Measurements from ENCODE around the gene GATAD2A.

Gene GATAD2A

GRCh38 chr19:19534556-19535265, 129.2 kb downstream of the GATAD2A start:
- FAIRE-seq = no peak

GRCh38 chr19:19535311-19536191, 130.1 kb downstream of the GATAD2A start:
- FAIRE-seq = no peak

- no peak for FAIRE-seq
These were observed 131.9 kb downstream of the GATAD2A start for GRCh38 chr19:19537075-19538048.

GRCh38 chr19:19538061-19538784, 132.7 kb downstream of the GATAD2A start, which contains the start of gene CILP2:
Gene CILP2, plus strand, starts transcription at chr19:19538265. Its CDS starts 85 bp downstream, at chr19:19538350.
- FAIRE-seq = no peak

GRCh38 chr19:19538785-19539166, 133.3 kb downstream of the GATAD2A start:
- no peak for FAIRE-seq

GRCh38 chr19:19539698-19540063, 134.2 kb downstream of the GATAD2A start:
- FAIRE-seq = no peak

GRCh38 chr19:19540064-19540714, 134.7 kb downstream of the GATAD2A start:
- no peak for FAIRE-seq

- no peak for FAIRE-seq
These were observed 135.4 kb downstream of the GATAD2A start for GRCh38 chr19:19540715-19541515.

- no peak for FAIRE-seq
These were observed 136.1 kb downstream of the GATAD2A start for GRCh38 chr19:19541616-19542015.

- FAIRE-seq = no peak
These were observed 137.0 kb downstream of the GATAD2A start for GRCh38 chr19:19542507-19542906.

- FAIRE-seq = no peak
These were observed 137.6 kb downstream of the GATAD2A start for GRCh38 chr19:19543101-19543500.

- no peak for FAIRE-seq
These were observed 138.2 kb downstream of the GATAD2A start for GRCh38 chr19:19543640-19544039.

- no peak for FAIRE-seq
These were observed 138.9 kb downstream of the GATAD2A start for GRCh38 chr19:19544257-19544953.

- FAIRE-seq = no peak
These were observed 139.6 kb downstream of the GATAD2A start for GRCh38 chr19:19544954-19545591.

GRCh38 chr19:19545707-19546106, 140.2 kb downstream of the GATAD2A start:
- no peak for FAIRE-seq

GRCh38 chr19:19546751-19547162, 141.3 kb downstream of the GATAD2A start:
- FAIRE-seq = no peak

- no peak for FAIRE-seq
These were observed 142.3 kb downstream of the GATAD2A start for GRCh38 chr19:19547674-19548336.

- FAIRE-seq = no peak
These were observed 143.7 kb downstream of the GATAD2A start for GRCh38 chr19:19548915-19549759.

Measured in colon (tissue), 2 donors.